ENCODE data around the gene DUSP5.

The DUSP5 gene

GRCh38 chr10:110481919-110482318, 15.8 kb upstream of the DUSP5 start:
- DNase-seq: no peak

DNA sequence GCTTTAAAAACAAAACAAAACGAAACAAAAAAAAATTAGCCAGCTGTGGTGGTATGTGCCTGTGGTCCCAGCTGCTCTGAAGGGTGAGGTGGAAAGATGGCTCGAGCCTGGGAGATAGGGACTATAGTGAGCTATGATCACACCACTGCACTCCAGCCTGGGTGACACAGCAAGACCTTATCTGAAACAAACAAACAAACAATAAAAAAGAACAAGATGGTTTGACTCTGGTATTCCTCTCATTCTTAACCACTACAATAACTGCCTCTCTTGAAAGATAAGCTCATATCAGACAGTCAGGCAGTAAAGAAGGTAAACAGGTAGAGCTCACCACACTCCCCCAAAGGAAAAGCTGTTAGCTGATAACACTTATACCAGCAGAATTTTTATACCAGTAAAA, 14.1 kb upstream of the DUSP5 start:
- no peak for DNase-seq

DNA sequence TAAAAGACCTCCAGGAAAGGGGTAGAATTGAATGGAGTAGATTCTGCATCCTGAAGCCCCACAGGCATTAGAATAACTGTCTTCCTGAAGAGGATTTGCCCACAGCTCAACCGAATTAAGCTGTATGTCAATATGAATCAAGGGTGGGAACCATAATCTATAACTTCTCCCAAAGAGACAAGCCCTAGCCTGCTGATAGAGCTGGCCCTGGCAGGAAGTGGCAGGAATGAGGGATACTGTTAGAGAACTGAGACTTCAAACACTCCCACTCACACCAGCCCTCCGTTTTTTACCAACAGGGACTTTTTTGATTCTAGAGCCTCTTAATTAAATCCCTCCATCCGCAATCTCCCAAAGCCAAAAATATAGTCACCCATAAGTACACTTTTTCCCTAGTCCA, 12.2 kb upstream of the DUSP5 start:
- no peak for DNase-seq

DNA sequence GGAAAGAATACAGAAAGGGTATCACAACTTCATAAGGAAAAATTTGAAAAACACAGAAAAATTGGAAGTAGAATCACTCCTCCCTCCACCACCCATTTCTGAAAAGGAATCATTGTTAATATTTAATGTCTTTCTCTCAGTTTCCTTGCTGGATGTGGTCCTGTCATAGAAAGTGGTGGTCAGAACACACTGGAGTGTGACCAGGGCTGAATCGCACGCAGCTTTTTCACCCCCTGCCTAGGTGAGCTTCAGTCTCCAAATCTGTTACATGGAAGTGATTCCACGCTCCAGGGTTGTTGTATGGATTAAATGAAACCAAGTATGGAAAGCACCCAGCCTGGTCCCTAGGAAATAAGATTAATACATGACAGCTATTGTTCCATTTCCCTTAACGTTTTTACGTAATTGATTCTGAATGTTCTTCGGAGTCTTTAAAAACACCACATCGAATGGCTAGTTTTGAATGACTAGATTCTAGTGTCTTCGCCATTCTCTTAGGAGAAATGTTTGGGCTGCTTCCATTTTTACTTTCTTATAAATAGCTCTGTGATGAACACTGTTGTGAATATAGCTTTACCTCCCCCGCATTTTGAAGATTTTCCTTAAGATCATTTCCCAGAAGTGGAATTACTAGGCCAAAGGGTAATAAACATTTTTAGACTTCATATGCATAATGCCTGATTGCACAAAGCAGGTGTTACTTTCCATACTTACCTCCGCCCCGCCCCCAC, 10.9 kb upstream of the DUSP5 start:
- no peak for DNase-seq

- no peak for DNase-seq
These were observed 10.0 kb upstream of the DUSP5 start for GRCh38 chr10:110487411-110488331.

- DNase-seq: no peak
These were observed 9.4 kb upstream of the DUSP5 start for GRCh38 chr10:110488332-110488681.

DNA sequence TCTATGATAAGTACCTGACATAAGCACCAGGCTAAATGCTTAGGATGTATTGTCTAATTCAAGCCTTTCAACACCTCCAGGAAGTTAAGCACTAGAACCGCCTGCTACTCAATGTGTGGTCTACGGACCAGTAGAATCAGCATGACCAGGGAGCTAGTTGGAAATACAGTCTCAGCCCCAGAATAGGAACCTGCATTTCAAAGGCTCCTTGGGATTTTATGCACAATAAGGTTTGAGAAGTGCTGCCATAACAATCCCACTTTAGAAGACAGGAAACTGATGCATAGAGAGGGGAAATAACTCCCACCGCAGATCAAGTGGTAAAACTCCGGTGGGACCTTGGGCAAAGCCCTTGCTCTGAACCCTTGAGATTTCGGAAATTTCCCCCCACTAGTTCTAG, 8.8 kb upstream of the DUSP5 start:
- DNase-seq: no peak

GRCh38 chr10:110490640-110491039, 7.1 kb upstream of the DUSP5 start:
- DNase-seq: no peak

DNA sequence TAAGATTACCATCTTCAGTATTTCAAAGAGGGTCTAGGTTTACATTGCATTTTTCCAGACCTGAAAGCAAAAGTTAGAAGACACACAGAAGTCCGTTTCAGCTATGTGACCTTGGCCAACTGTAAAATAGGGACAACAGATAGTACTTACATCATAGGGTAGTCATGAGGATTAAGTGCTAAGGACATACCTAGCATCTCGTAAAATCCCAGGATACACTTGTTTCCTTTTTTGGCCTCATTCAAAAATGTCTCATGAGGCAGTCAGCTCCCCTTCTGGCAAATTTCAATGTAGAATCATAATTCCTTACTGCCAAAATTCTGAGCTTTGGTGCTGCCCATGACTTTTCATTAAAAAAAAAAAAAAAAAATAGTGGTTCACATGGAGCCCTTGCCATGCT, 6.4 kb upstream of the DUSP5 start:
- DNase-seq: no peak

- DNase-seq: no peak
These were observed 5.5 kb upstream of the DUSP5 start for GRCh38 chr10:110492069-110492822.

GRCh38 chr10:110493832-110494426, 3.8 kb upstream of the DUSP5 start:
- DNase-seq: no peak

DNA sequence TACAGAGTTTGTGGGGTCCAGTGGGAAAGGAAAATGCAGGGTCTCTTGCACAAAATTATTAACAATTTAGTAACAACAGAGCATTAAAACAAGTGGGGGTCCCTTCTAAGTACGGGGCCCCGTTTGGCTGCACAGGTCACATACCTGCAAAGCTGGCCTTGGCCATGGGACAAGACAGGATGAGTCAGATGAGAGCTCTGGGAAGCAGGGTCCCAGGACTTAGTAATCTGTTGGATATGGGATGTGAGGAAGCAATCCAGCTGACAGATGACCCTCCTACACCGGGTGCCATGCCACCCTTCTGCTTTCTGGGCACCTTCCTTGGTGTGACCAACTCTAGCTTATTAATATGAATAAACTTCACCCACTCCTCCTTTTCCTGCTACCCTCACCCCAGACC, 3.2 kb upstream of the DUSP5 start:
- DNase-seq: no peak

DNA sequence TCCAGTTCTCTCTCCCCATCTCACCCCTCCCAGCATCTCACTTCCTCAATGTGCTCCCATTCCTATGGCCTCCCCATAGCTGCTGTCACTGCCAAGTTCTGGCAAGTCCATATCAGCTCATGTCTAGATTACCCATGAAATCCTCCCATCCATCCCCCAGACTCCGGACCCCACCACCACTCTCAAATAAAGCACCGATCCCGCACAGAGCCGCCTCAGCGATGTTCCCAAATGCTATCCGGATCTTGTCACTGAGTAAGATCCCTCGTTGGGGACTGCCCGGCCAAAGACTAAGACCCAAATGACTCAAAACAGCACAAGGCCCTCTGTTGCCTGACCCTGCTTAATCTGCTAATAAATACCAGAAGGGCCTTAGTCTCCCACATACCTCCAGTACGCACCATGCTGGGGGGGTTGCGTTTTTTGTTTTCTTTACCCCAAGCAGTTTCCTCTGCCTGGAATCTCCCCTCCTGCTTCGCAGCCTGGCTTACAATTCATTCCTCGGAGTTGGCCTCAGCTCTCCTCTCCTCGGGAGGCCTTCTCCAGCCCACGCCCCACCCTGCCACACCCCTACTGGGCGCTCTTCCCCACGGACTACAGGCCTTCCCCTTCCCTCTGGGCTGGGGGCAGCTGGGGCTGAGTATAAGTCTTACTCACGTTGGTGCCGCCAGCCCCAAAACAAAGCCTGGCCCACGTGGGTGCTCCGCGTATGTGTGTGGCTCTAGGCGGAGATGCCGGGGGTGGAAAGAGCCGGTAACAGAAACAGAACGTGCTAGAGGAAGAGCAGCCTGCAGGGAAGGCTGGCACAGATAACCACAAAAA, 1.8 kb upstream of the DUSP5 start:
- peak; percentile 81 for DNase-seq

GRCh38 chr10:110496553-110497437, 912 bp upstream of the DUSP5 start:
- no peak for DNase-seq

DNA sequence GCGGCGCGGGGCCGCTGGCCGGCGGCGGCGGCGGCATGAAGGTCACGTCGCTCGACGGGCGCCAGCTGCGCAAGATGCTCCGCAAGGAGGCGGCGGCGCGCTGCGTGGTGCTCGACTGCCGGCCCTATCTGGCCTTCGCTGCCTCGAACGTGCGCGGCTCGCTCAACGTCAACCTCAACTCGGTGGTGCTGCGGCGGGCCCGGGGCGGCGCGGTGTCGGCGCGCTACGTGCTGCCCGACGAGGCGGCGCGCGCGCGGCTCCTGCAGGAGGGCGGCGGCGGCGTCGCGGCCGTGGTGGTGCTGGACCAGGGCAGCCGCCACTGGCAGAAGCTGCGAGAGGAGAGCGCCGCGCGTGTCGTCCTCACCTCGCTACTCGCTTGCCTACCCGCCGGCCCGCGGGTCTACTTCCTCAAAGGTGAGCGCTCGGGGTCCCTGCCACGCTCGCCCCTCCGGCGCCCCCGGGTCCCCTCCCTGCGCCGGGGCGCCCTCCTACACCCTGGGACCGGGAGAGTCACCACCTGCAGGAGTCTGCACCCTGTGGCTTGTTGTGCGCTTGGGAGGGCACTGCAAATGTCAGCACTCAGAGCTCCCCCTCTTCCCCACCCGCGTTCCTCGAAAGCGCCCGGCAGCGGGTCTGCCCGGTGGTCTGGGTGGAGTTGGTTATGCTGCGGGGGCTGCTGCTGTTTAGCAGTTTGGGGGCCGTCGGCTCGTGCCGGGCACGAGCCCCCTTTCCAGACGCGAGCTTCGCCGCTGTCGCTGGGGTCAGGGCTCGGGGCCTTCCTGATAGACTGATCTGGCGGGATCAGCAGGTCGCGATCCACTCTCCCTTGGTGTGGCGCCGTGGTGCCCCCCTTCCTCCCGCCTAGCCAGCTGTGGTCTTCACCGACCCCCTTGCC, 627 bp downstream of the DUSP5 start:
- DNase-seq: peak; percentile 73

DNA sequence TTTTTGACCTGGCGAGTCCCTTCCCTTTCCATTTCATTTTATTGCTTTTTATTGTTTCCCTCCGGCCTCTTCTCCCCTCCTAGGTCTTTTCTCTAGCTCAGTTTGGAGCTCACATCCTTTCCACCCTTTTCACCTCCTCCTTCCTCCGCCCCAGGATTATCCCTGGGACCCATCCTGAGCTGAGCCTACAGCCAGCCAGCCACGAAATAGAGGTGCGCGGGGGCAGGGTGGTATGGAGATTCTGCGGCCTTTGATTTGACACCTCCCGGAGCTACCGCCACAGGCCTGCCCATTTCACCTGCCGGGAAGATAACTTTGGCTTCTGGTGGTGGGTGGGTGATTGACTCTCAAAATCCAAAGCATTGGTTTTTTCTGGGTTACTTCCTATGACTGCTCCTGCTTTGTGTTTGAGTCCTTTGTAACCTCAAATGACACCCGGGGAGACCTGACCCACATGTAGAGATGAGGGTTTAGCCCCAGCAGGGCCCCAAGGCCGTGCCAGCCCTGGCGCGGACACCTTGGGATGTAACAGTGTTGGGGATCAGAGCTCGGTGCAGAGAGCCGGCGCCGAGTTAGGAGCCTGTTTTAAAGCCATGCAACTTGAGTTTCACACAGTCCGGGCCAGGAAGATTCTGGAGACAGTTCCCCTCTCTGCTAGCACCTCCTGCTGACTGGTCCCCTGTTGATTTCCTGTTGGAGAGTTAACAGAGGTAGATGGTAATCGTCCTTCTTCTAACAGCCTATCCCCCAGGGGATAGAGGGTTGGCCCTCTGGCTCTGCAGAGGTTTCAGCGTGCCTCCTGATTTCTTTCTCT, 1.5 kb downstream of the DUSP5 start:
- peak; percentile 50 for DNase-seq

GRCh38 chr10:110499796-110500514, 2.2 kb downstream of the DUSP5 start:
- no peak for DNase-seq

GRCh38 chr10:110500515-110500905, 2.8 kb downstream of the DUSP5 start:
- DNase-seq: no peak

All from activated CD4-positive, alpha-beta T cell treated with anti-CD3 and anti-CD28 coated beads for 48 hours (primary cell).